GM21360 (cell line): ENCODE measurements around the gene ATP5F1D.
"Not testable (repeated sequence)": the region's sequence is repeated elsewhere in the genome, so short reads cannot be mapped to it uniquely, and the experiment has no call there.

ENCODE experiments used
- ATAC-seq: cut with Tn5 transposase; IDR thresholded peaks from one replicate; pipeline ENCODE4 v1.9.1; 2021; ENCODE audit warnings: mild to moderate bottlenecking, moderate library complexity; ENCODE audit not compliant: unreplicated experiment

The ATP5F1D gene

DNA sequence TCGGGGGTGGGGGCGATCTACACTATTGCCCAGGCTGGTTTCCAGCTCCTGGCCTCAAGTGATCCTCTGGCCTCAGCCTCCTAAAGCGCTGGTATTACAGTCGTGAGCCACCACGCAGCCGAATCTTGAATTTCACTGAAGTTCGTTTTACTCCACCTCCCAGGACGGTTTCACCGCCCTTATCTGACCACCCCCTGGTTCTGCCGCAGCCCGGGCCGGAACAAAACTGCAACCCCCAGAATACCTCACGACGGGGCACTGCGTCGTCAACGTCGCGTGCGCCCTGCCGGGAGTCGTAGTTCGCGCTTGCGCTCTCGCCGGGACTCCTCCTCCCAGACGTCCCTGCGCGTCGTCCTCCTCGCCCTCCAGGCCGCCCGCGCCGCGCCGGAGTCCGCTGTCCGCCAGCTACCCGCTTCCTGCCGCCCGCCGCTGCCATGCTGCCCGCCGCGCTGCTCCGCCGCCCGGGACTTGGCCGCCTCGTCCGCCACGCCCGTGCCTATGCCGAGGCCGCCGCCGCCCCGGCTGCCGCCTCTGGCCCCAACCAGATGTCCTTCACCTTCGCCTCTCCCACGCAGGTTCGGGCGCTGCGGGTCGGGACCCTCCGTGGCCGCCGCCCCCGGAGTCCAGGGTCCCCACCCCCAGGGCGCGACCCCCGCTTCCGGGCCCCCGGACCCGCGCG, at the start of gene ATP5F1D:
Gene ATP5F1D, plus strand, starts transcription at position 335 of the 679 bp plus-strand sequence. Its CDS starts 100 bp downstream, at position 435.
- peak; percentile 44 for ATAC-seq

DNA sequence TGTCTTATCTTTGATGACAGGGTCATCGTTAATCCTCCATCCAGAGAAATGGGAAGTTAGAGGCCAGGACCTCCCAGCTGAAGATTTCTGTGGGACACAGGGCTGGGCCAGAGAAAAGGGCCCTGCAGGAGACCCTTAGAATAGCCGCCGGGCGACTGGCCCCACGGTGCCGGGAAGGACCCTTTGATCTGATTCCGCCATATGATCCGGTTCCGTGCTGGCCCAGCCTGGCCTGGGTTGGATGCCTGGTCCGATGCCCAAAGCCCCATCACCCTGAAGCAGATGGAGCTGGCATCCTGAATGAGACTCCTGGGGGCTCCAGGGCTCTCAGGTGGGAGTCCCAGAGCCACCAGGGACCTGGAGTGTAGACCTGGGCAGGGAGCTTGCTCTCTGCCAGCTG, 42.0 kb upstream of the ATP5F1D start:
- ATAC-seq = no peak

DNA sequence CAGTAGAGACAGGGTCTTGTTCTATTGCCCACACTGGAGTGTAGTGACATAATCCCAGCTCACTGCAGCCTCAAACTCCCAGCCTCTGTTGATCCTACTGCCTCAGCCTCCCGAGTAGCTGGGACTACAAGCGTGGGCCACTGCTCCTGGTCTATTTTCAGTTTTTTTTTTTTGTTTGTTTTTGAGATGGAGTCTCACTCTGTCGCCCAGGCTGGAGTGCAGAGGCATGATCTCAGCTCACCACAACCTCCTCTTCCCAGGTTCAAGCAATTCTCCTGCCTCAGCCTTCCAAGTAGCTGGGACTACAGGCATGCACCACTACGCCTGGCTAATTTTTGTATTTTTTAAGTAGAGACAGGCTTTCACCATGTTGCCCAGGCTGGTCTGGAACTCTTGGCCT, 40.9 kb upstream of the ATP5F1D start:
- not testable (repeated sequence) for ATAC-seq

DNA sequence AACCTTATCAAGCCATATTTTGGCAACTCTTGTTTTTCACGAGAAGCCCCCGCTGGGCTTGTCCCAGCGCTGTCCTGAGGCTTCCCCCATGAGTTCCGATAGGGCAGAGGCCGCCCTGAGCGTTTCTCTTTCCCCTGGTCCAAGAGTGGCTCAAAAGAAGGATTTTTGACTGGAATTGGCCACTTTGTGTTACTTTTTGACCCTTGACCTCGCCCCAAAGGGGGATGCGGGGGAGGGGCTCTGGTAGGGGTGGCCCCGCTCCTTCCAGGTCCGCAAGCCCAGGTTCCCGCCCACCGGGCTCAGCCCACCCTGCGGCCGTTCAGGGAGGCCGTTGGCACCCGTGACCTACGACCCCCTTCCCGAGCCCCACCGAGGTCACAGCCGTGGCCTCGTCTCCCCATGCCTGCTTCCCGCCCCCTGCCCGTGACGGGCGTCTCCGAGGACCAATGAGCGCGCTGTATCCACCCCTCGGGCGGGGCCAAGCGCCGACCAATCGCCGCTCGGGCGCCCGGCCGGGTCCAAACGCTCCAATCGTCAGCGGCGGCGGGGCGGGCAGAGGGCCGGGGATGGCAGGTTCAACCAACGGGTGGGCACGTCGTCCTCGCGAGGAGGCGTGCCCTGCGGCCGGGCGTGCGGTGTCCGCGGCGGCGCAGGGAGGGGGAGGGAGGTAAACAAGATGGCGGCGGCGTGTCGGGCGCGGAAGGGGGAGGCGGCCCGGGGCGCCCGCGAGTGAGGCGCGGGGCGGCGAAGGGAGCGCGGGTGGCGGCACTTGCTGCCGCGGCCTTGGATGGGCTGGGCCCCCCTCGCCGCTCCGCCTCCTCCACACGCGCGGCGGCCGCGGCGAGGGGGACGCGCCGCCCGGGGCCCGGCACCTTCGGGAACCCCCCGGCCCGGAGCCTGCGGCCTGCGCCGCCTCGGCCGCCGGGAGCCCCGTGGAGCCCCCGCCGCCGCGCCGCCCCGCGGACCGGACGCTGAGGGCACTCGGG, 36.1 kb upstream of the ATP5F1D start, which contains the start of gene STK11:
Gene STK11, plus strand, starts transcription at position 665 of the 986 bp plus-strand sequence. CDS start 1,136 bp downstream, outside the sequence.
- peak; percentile 80 for ATAC-seq

DNA sequence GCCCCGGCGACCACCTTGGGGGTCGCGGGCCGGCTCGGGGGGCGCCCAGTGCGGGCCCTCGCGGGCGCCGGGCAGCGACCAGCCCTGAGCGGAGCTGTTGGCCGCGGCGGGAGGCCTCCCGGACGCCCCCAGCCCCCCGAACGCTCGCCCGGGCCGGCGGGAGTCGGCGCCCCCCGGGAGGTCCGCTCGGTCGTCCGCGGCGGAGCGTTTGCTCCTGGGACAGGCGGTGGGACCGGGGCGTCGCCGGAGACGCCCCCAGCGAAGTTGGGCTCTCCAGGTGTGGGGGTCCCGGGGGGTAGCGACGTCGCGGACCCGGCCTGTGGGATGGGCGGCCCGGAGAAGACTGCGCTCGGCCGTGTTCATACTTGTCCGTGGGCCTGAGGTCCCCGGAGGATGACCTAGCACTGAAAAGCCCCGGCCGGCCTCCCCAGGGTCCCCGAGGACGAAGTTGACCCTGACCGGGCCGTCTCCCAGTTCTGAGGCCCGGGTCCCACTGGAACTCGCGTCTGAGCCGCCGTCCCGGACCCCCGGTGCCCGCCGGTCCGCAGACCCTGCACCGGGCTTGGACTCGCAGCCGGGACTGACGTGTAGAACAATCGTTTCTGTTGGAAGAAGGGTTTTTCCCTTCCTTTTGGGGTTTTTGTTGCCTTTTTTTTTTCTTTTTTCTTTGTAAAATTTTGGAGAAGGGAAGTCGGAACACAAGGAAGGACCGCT, 35.2 kb upstream of the ATP5F1D start:
- ATAC-seq = no peak

DNA sequence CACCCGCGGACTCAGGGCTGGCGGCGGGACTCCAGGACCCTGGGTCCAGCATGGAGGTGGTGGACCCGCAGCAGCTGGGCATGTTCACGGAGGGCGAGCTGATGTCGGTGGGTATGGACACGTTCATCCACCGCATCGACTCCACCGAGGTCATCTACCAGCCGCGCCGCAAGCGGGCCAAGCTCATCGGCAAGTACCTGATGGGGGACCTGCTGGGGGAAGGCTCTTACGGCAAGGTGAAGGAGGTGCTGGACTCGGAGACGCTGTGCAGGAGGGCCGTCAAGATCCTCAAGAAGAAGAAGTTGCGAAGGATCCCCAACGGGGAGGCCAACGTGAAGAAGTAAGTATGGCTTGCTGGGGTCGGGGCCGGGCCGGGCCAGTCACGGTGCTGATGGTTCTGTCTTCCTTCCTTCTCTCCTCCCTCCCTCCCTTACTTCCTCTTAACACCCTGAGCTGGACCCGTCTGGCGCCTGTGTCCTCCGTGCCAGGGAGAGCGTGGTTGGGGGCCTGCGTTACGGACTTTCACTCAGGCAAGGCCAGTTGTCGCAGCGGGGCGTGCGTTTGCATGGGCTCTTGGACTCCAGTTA, 34.6 kb upstream of the ATP5F1D start:
- ATAC-seq = no peak

DNA sequence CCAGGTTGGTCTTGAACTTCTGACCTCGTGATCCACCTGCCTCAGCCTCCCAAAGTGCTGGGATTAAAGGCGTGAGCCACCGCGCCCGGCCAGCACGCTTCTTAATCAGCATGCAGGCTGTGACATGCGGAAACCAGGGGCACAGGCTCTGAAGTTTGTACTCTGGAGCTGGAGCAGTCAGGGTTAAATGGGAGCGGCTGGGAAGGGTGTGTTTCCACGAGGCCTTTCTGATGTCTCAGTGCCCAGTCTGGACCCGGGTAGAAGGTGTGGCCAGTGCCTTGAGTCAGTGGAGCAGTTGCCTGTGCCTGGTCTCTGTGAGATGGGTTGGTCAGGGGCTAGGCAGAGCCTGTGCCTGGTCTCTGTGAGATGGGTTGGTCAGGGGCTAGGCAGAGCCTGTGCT, 32.7 kb upstream of the ATP5F1D start:
- not testable (repeated sequence) for ATAC-seq

DNA sequence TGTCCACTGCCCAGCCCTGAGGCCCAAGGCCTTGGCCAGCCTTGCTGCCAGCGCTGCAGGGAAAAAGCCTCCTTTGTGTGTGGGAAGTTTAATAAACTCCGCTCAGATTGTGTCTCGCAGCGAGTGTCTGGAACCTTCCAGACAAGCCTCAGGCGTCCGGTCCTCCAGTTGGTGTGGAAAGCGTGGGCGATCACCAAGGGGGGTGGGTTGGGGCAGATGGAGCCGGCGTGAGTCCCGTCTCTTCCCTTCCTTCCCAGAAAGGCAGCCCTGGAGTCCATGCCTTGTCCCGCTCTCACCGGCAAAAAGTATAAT, 31.4 kb upstream of the ATP5F1D start:
- ATAC-seq = no peak

DNA sequence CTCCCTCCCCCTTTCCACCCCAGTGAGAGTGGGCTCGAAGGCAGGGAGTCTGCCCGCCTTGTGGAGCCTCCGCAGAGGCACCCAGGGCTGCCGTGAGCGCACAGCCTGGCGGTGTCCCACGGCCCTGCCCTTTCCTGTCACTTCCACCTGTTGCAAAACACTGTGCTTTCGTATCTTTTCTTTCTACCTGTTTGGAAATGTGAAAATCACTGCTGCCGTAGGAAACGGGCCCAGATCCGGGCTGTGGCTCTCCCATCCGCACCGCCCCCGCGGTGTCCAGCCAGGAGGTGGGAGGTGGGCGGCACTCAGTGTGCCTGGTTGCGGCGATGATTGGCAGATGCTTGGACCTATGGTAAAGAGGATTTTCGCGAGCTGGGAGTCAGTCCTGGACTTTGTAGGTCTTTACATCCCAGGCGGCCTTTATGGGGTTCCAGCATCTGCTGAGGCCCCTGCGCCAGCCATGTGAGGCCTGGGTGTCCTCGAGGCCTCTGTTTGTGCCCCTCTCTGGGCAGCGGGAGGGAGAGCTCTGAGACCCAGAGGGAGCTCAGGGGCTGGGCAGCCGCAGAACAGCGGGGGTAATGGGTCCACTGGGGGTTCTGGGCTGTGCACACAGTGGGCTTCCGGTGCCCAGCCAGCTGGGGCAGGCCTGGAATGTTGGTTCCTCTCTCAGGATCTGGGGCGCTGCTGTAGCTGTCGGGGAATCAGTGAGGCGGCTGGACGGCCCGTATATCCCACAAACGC, 29.9 kb upstream of the ATP5F1D start:
- ATAC-seq = no peak

DNA sequence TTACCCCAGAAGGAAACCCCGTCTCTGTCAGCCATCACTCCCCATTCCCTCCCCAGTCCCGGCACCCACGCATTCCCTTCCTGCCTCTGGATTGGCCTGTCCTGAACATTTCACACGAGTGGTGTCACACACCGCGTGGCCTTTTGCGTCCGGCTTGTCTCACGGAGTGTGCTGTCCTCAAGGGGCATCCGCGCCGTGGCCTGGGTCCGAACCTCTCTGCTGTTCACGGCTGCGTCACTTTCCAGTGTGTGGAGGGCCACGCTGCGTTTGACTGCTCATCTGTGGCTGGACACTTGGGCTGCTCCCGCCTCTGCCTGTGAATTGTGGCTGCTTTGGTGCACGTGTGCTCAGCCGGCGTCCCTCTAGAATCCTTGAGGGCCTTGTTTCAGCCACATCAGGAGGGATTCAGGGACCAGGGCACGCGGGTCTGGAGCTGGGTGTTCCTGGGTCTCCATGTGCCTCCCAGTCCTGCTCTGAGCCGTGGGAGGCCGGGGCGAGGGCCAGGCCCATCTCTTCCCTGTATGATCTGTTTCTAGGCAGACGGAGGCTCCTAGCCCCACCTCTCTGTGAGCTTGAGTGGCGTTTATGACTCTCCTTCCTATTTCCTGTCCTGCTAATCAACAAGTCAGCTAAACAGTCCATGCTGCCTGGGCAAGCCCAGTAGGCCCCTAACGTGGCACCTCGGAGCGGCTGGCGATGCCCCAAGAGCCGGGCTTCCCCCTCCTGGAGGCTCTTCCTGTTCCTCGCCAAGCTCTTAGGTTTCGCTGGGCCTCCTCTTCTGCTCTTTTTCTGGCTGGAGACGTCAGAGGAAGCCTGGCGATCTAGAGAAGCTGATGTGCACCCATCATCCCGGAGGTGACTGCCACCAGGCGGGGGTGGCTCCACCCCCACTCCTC, 27.9 kb upstream of the ATP5F1D start:
- no peak for ATAC-seq

DNA sequence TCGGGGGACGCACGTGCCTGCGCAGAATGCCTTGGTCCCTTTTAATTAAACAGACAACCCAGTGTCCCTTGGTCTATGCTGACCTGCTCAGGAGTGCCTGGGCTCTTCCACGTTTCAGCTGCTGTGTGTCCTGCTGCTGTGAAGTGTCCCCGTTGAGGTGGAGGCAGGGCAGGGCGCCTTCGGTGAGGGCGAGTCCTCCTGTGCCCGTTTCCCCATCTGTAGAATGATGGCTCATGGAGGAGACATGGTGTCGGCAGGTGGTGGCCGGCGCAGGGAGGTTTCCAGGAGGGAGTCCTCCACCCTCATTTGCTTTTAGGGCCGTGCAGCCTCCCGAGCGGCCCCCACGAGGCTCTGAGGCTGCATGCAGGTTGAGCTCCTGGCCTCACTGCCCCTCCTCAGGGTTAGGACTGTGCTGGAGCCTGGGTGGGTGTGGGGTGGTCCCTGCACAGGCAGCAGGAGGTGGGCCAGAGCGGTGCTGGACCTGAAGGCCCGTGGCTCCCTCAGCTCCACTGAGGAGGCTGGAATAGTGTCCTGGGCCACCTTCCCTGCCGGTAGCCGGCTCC, 27.2 kb upstream of the ATP5F1D start:
- ATAC-seq = no peak

DNA sequence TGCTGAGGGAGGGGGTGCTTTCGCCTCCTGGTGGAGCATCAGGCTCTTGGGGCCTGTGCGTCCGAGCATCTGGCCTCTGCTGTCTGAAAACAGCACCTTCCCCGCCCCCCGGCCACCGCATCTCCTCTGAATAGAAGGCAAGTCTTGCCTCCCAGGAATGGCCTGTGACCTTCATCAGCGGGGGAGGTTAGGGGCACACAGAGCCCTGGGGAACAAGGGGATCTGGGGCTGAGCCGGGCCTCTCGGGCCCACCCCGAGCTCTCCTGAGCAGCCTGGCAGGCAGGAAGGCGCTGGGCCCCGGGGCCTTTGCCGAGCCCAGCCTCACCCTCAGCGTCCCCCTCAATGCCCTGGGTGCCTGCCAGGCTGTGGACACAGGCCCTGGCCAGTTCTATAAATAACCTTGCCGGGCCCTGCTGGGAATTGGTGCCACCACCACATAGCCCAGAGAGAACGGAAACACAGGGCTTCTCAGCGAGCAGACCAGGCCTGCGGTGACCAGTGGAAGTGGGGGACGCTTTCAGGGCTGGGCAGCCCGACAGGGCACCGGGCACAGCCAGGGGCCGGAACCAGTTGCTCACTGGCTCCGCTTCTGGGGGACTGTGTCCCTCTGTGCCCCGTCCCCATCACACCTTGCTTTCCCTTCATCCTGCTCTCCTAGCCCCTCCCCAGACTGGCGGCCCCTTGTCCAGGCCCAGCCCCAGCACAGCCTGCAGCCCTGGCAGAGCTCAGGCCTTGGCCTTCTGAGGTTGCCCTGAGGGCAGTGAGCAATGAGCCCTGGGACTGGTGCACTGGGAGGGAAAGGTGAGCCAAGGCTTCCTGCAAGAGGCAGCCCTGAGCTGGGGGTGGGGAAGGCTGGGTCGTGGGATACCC, 26.5 kb upstream of the ATP5F1D start:
- no peak for ATAC-seq

DNA sequence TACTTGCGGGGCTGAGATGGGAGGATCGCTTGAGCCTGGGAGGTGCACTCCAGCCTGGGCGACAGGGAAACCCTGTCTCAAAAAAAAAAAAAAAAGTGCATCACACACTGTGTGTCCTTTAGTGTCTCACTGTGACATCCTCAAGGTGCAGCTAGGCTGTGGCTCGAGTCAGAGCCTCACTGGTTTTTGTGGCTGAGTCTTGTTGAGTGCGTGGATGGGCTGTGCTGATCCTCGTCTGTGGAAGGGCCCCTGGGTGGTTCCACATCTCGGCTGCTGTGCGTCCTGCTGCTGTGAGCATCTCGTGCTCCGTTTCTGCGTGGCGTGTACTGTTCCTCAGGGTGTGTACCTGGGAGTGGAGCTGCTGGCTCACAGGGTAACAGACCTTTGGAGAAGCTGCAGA, 24.8 kb upstream of the ATP5F1D start:
- ATAC-seq = no peak

DNA sequence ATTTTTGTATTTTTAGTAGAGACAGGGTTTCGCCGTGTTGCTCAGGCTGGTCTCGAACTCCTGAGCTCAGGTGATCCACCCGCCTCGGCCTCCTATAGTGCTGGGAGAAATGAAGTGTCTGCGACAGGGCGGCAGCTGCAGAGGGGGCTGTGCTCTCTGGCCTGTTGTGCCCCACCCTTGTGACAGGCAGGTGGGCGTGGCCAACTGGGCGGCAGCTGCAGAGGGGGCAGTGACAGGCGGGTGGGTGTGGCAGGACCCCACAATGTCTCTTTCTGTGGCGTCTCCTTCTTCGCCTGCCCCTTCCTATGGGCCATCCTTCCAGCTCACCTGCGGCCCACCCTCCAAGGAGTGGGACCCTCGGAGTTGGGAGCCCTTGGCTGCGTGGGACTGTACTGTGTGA, 24.2 kb upstream of the ATP5F1D start:
- ATAC-seq = no peak

DNA sequence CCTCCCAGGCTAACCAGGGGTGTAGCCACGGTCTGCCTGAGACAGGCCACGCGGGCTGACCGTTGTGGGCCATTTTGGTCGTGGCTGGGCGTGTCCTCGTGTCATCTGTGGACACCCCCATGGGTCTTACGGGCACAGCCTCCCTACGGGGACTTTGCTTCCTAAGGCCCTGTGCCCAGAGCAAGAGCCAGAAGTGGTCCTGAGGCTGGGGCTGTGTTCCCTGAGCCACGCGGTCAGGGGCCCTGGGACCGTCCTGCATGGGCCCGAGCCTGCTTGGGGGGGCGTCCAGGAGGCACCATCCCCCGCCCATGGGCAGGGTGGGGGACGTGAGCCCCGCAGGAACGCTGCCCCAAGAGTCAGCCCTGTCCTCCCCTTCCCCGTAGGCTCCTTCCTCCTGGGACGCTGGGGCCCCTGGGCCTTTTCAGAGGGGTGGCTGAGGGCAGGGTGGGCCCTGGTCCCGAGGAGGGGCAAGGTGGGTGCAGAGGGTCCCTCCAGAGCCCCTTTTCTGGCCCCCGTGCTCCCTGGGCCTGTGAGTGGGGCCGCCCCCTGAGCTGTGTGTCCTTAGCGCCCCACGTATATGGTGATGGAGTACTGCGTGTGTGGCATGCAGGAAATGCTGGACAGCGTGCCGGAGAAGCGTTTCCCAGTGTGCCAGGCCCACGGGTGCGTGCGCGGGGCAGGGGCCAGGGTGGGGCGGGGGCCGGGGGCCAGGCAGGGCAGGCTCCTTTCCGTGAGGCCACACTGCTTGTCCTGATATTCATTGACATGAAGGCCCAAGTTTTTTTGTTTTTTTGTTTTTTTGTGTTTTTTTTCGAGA, 22.6 kb upstream of the ATP5F1D start:
- ATAC-seq = no peak

DNA sequence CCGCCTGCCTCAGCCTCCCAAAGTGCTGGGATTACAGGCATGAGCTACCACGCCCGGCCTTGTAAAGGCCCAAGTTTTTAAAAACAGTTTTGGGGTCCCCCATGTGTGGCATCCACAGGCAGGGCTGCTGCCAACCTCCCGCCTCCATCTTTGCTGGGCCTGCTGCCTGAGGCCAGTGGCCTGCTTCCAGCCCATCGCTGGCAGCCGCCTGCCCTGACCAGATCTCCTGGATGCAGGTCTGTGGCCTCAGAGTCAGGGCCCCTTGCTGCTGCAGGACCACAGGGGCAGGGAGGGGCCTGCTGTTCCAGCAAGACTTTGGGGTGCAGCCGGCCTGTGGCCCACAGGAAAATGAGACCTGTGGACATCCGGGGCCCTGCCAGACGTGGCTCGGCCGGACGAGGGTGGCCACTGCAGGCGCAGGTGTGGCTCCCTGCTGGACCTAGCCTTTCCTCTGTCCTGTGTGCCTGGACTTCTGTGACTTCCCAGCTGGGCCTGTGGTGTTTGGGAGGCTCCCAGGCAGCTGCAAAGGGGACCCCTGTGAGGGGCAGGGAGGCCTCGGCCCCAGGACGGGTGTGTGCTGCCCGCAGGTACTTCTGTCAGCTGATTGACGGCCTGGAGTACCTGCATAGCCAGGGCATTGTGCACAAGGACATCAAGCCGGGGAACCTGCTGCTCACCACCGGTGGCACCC, 21.6 kb upstream of the ATP5F1D start:
- ATAC-seq = no peak
